NCI-H748 treated with DMSO at 0.1 percent for 48 hours (cell line): ENCODE measurements around the gene NME4.
"Not testable (repeated sequence)": the region's sequence is repeated elsewhere in the genome, so short reads cannot be mapped to it uniquely, and the experiment has no call there.

Source experiments
- DNase-seq: peaks from one replicate; lab custom pipeline; 2025; lab: John Stamatoyannopoulos, UW

NME4 gene

DNA sequence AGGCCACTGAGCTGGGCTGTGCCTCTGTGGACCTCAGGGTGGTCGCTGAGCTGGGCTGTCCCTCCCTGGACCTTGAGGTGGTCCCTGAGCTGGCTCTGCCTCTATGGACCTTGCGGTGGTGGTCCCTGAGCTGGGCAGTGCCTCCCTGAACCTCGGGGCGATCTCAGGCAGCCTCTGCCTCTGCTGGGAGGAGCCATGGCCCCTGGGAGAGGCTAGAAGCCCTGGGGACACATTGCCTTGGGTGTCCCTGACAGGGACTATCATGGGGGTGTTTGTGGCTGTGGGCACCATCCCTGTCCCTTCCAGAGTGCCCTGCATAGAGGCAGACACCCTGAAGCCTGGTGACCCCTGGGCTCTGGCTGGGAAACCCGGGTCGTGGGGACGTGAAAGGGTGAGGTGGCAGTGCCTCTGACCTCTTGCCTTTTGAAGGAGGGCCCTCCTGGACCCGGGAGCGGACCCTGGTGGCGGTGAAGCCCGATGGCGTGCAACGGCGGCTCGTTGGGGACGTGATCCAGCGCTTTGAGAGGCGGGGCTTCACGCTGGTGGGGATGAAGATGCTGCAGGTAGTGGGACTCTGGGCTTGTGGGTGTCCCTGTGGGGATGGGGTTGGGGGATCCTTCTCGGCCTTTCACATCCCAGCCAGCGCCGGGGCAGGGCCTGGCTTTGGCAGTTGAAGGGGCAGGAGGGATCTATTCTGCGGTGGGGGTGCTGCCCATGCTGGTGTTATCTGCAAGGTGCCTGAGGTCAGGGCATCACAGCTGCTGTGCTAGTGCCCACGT, 1.8 kb downstream of the NME4 start:
- DNase-seq = no peak

DNA sequence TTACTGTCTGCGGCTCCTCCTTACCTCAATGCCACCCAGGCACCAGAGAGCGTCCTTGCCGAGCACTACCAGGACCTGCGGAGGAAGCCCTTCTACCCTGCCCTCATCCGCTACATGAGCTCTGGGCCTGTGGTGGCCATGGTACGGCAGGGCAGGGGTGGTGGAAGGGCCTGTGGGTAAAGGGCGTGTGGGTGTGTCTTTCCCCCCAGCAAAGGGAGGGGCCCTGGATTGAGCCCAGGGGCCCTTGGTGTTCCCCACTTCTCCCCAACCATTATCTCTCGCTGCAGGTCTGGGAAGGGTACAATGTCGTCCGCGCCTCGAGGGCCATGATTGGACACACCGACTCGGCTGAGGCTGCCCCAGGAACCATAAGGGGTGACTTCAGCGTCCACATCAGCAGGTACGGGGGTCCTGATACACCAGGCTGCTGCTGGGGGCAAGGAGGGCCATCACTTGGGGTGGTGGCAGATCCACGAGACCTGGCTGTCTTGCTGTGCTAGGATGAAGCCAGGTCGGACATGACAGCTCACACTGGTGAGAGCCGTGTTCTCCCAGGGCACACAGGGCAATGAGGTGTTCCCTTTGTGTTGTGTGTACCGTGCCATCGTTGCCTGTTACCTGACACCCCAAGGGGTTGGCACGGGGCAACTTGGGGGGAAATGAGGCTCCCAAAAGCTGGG, 2.5 kb downstream of the NME4 start:
- no peak for DNase-seq

DNA sequence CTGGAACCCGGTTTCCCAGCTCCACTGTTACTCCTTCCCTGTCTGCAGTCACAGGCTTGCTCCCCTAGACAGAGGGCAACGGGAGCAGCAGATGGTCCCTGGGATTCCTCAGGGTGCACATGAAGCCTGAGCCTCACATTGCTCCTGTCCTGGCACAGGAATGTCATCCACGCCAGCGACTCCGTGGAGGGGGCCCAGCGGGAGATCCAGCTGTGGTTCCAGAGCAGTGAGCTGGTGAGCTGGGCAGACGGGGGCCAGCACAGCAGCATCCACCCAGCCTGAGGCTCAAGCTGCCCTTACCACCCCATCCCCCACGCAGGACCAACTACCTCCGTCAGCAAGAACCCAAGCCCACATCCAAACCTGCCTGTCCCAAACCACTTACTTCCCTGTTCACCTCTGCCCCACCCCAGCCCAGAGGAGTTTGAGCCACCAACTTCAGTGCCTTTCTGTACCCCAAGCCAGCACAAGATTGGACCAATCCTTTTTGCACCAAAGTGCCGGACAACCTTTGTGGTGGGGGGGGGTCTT, 3.1 kb downstream of the NME4 start:
- no peak for DNase-seq

DNA sequence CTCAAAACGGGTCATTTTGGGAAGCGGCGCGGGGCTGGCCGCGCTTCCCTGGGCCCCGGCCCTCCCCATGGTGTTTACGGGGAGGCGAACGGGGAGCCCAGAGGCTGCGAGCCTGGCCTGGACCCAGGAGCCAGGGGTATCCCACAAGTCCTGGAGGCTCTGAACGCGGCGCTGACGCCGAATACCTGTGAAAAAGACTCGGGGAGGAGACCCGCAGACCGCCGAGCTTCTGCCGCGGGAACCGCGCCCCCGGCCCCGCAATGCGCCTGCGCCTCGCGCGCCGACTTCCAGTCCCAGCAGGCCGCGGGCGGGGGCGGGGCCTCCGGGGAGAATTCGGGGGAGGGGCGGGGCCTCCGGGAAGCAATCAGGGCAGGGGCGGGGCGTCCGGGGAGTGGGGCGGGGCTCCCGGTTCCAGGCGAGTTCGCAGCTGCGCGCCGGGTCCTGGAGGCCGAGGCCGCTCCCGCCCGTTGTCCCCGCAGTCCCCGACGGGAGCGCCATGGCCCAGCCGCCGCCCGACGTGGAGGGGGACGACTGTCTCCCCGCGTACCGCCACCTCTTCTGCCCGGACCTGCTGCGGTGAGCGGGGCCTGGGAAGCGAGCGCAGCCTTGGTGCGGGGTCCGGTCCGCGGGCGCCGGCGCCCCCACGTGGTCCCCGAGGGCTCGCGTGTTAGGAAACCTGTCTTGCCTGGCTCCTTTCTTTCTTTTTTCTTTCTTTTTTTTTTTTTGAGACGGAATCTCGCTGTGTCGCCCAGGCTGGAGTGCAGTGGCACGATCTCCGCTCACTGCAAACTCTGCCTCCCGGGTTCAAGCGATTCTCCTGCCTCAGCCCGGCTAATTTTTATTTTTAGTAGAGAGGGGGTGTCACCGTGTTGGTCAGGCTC, 4.7 kb downstream of the NME4 start, which contains the start of gene DECR2:
DECR2 (plus strand) TSS at position 418 of the 881 bp plus-strand sequence; CDS start at position 497, 79 bp downstream.
- DNase-seq = peak; percentile 70

DNA sequence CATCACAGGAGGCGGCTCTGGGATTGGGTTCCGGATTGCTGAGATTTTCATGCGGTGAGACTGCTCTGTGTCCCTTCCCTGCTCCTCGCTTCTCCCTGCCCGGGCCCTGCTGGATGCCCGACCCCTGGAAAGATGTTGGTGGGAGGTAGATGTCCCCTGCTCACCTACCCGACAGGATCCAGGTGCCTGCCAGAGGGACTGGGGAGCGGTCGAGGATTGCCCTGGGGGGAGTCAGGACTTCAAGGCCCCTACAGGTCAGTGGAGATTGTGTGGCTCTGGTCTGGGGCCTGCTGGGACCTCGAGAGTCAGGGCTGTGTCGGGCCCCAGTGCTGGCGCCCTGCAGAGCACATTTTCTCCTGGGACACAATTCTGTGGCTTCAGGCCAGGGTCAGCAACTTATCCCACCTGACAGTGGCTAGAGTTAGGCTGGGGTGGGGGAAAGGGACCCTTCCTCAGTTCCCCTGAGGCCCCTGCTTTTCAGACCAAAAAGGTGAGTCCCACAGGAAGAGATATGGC, 8.0 kb downstream of the NME4 start:
- DNase-seq = no peak

DNA sequence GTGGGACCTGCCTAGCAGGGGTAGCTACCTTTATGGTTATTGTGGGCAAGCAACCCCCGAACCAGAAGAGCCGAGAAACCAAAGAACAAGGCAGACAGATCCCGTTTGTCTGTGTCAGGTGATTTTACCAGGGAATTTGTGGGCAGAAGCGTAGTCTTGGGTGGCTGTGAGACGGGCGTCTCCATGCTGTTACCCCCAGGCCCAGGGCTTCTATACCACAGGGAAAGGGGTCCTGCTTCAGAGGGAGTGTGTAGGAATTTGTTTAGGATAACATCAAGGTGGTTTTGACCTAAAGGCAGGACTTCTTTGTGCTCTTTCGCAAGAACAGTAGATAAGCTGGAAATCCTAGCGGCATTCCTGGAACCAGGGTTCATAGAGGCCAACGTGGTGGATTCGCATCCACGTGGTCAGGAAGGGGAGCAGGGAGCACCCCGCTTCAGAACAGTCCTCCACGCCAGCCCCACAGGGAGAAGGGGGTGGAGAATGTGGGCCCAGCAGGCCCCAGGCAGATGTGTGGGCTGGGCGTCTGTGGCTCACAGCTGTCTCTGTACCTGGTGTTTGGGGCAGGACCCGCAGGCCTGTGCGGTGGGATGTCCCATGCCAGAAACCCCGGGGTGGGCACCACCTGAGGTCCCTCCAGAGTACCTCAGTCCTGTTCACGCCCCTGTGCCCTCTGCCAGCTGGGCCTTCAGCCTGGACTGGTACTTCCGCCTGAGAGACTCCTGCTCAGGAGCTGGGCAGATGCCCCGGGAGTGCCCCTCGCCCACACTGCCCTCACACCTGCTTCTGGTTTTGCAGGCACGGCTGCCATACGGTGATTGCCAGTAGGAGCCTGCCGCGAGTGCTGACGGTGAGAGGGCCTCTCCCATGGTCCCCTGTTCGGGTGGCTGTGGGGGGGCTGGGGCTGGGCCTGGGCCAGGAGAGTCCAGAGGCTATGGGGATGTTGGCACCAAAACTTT, 8.8 kb downstream of the NME4 start:
- no peak for DNase-seq

DNA sequence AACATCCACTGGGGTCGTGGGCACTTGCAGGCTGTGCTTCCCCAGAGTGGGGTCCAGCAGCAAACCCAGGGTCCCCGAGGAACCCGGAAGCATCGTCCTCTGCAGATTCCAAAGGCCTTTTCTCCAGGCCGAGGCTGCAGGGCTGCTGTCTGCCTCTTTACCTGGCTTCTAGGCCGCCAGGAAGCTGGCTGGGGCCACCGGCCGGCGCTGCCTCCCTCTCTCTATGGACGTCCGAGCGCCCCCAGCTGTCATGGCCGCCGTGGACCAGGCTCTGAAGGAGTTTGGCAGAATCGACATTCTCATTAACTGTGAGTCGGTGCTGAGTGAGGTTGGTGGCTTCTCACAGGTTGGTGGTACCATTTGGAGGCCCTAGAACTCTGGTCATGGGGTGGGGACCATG, 10.3 kb downstream of the NME4 start:
- no peak for DNase-seq

DNA sequence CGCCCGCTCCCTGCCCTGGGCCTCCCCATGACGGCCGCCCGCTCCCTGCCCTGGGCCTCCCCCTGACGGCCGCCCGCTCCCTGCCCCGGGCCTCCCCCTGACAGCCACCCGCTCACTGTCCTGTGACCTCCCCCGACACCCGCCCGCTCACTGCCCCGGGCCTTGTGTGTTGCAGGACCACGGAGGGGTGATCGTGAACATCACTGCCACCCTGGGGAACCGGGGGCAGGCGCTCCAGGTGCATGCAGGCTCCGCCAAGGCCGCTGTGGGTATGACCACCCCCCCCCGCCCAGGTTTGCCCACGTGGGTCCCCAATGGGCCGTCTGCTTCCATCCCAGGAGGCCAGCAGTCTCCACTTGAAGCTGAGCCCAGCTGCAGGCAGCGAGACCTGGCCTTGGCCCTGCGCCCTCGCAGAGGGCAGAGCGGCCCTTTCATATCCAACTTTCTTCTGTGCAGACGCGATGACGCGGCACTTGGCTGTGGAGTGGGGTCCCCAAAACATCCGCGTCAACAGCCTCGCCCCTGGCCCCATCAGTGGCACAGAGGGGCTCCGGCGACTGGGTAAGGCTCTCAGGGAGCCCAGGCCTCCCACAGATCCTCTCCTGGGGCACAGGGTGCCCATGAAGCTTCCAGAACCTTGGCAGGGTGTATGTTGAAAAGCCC, 13.6 kb downstream of the NME4 start:
- DNase-seq = no peak

DNA sequence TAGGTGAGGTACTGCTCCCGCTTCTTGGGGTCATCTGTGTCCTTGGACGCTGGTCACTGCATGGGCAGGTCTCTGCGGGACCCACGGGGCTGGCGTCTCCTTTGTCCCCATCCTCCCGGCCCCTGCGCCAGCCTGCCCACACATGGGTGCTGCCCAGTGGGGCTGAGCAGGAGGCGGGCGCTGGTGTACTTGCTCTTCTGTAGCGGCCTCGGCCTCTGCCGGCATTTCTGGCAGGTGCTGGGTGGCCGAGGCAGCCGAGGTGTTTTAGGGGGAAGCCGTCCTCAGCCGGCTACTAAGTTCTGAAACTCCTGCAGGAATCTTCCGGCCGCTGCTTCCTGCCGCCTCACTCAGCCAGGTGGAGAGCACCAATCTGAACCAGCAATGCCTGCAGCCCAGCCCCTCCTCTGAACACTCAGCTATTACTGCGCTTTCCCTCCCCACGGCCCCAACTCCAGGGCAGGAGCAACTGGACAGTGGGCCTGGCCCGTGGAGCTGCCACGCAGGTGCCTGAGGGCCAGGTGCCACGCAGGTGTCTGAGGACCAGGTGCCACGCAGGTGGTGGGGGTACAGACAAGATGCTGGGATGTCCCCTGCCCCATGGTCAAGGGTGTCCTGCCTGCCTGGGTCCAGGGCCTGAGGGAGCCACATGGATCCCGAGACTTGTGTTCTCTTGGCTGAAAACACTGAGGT, 14.7 kb downstream of the NME4 start:
- no peak for DNase-seq

DNA sequence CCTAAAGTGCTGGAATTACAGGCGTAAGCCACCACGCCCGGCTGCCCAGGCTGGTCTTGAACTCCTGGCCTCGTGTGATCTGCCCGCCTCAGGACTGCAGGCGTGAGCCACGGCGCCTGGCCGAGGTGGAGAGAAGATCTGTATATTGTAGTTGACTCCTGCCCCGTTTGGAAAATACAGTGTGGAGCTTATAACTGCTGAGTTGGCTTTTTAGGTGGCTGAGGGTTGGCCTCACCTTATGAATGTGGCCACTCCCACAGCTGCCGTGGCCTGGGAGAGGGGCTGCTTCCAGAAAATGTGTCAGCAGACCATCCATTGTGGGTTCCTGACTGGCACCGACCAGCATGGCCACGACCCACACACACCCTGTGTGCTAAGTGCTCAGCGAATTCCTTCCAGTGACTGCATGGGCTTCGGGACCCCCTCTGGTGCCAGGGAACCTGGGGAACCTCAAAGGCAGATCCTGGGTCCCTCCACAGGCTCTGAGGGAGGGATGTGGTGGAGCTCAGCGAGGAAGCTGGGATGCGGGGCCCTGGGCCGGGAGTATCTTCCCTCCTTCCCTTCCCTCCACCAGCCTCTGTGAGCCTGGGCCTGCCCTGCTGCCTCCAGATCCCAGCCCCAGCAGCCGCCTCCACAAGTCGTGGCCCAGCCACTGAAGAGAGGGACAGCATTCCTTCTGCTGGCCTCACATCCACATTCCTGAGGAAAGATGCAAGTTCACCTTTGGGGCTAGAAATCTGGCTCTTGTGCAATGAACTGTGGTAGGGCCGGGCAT, 17.6 kb downstream of the NME4 start:
- no peak for DNase-seq

DNA sequence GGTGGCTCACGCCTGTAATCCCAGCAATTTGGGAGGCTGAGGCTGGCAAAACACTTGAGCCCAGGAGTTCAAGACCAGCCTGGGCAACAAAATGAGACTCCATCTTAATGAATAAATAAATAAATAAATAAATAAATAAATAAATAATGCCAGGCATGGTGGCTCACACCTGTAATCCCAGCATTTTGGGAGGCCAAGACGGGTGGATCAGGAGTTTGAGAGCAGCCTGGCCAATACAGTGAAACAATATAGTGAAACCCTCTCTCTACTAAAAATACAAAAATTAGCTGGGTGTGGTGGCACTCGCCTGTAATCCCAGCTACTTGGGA, 18.1 kb downstream of the NME4 start:
- DNase-seq = not testable (repeated sequence)

DNA sequence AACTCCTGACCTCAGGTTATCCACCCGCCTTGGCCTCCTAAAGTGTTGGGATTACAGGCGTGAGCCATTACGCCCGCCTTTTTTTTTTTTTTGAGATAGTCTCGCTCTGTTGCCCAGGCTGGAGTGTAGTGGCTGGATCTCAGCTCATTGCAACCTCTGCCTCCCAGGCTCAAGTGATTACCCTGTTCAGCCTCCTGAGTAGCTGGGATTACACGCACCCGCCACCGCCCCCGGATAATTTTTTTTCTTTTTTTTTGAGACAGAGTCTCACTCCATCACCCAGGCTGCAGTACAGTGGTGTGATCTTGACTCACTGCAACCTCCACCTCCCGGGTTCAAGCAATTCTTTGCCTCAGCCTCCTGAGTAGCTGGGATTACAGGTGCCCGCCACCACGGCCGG, 25.2 kb downstream of the NME4 start:
- not testable (repeated sequence) for DNase-seq

DNA sequence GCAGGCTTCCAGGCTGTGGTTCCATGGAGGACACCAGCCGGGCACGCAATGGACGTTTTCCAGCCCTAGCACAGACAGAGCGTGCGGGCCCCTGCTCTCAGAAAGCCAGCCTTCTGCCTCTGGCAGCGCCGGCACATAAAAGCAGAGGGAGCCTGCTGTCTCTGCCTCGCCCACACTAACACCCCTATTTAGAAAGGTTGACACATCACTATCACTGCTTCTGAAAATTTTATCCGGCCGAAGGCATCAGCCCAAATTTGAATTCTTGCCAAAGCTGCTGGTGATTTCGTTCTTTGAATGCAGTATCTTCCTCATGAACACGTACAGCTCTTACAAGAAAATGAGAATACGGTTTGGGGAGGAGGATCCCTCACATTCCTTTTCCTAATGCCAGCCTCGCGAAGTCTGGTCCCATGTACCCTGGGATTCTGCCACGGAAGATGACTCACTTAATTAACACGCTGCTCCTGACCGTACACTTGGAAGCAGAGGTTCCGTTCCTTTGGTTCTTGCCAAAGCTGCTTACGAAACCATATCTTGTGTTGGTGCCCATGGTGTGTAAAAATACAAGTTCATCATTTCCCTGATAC, 27.1 kb downstream of the NME4 start:
- DNase-seq = no peak

DNA sequence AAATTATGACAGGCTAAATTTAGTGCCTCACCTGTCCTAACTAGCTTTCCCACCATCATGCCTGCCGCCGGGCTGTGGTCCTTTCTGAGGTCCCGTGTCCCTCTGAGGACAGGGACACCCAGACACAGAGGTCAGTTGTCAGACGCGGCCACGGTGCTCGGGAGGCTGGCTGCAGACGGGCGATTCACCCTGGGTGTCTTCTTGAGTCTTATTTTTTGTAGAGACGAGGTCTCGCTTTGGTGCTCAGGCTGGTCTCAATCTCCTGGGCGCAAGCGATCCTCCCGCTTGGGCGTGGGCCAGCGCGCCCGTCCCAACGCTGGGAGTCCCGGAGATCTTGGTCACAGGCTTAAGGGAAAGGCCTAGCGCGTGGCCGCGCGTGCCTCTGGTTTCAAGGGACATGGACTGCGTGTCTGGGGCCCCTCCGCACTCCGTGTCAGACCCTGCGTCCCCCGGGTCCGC, 27.7 kb downstream of the NME4 start:
- no peak for DNase-seq

DNA sequence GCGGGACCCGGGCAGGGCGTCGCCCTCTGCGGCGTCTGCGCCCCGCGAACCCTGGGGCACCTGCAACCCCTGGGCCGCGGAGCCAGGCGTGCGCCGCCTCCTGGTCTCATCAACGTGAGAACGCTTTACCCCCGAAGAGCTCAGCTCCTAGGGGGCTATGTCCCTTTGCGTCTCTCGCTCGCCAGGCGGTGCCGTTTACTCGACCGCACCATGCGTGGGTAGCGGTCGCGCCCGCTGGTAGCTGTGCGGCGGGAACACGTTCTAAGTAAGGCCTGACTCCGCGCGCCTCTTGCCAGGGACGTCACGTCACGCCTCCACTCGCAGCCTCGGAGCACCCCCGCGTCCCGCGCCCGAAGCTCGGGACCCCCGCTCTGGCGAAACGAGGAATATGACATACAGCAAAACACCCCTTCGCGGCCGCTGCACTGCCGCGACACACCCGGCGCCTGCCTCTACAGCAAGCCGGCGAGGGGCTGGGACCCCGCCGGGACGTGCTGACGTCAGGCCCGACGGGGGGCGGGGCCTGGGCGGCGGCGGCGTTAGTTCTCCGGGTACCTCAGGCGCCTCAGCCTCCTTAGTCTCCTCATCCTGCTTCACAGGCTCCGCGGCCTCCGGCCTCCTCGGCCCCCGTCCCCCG, 28.2 kb downstream of the NME4 start, which contains the start of gene RAB11FIP3:
RAB11FIP3 (plus strand) TSS at position 568 of the 637 bp plus-strand sequence. CDS start 358 bp downstream, outside the sequence.
- DNase-seq = peak; percentile 56

DNA sequence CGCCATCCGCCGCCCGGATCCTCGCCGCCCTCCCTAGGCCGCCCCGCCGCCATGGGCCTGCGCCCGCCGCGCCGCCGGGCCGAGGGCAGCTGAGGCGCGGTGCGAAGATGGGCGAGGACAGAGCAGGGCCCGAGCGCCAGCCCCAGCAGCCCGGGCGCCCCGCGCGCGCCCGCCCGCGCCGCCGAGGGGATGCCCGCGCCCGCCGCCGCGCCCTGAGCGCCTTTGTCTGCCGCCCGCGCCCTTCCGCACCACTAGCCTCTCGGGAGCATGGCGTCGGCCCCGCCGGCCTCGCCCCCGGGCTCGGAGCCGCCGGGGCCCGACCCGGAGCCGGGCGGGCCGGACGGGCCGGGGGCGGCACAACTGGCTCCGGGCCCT, 28.7 kb downstream of the NME4 start:
- peak; percentile 25 for DNase-seq

DNA sequence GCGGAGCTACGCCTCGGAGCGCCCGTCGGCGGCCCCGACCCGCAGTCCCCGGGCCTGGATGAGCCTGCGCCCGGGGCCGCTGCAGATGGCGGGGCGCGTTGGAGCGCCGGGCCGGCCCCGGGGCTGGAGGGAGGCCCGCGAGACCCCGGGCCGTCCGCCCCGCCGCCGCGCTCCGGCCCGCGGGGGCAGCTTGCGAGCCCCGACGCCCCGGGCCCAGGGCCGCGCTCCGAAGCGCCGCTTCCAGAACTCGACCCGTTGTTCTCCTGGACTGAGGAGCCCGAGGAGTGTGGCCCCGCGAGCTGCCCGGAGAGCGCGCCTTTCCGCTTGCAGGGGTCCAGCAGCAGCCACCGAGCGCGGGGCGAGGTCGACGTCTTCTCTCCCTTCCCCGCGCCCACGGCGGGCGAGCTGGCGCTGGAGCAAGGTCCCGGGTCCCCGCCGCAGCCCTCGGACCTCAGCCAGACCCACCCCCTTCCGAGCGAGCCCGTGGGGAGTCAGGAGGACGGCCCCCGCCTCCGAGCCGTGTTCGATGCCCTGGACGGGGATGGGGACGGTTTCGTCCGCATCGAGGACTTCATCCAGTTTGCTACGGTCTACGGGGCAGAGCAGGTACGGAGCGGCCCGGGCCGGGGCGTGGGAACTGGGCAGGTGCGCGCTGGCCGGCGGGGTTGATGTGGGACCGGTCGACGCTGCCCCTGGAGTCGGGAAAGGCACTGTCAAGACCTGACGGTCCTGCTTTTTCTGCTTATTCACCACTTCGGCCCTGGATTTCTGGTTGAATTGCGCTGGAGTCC, 29.3 kb downstream of the NME4 start:
- DNase-seq = no peak
